SH-SY5Y (cell line): ENCODE measurements around the gene BRAT1.

Experiments
- GATA2 ChIP-seq: IDR thresholded peaks from 2 replicates; pipeline ENCODE4 v1.6.1; 2011; ENCODE audit warnings: mild to moderate bottlenecking, low read depth, low read length
- GATA3 ChIP-seq: IDR thresholded peaks from 2 replicates; pipeline ENCODE4 v1.6.1; 2011; ENCODE audit warnings: low read depth, mild to moderate bottlenecking, low read length, moderate library complexity

- TF ChIP-seq GATA2 (no peak), GATA3 (no peak)
These were observed 14.7 kb downstream of the BRAT1 start for GRCh38 chr7:2540641-2541051.
